NCI-H1436 (cell line): Measurements from ENCODE around the gene SNAPIN.
"Not testable (repeated sequence)": the region's sequence is repeated elsewhere in the genome, so short reads cannot be mapped to it uniquely, and the experiment has no call there.

Source experiments
- DNase-seq: peaks from one replicate; lab custom pipeline; 2025; lab: John Stamatoyannopoulos, UW

Gene SNAPIN

DNA sequence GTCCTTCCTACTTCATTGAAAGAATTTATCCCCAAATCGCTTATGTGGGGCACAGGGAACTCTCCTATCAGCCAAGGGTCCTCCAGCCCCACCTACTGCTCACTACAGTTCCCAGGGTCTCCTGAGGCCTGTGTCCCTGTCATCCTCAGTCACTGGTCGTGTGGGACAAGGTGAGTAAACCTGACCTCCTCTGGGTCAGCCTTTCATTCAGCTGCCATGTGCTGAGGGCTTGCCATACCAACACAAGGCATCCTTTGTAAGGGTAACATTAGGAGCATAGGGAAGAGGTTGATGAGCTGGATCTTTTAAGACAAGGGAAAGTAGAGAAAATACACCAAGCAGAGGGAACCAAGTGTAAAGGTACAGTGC is 11.2 kb upstream of the SNAPIN start:
- DNase-seq = no peak

DNA sequence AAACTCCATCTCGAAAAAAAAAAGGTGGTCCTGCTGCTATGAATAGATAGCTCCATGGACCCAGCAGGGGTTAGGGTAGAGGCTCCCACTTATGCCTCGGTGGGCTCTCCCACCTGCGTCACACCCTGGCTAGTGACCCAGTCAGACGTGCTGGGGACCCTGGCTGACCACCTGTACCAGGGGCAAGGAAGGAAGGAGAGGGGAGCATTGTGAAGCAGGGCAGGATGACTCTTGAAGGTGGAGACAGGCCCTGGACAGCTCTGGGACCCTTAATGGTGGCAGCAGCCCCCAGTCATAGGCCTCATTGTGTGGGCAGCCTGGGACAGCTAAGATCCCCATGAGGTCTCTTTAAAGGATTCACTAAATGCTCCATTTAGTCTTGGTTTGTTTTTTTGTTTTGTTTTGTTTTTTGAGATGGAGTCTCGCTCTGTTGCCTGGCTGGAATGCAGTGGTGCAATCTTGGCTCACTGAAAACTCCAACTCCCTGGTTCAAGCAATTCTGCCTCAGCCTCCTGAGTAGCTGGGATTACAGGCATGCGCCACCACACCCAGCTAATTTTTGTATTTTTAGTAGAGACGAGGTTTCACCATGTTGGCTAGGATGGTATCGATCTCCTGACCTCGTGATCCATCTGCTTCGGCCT is 10.4 kb upstream of the SNAPIN start:
- no peak for DNase-seq

DNA sequence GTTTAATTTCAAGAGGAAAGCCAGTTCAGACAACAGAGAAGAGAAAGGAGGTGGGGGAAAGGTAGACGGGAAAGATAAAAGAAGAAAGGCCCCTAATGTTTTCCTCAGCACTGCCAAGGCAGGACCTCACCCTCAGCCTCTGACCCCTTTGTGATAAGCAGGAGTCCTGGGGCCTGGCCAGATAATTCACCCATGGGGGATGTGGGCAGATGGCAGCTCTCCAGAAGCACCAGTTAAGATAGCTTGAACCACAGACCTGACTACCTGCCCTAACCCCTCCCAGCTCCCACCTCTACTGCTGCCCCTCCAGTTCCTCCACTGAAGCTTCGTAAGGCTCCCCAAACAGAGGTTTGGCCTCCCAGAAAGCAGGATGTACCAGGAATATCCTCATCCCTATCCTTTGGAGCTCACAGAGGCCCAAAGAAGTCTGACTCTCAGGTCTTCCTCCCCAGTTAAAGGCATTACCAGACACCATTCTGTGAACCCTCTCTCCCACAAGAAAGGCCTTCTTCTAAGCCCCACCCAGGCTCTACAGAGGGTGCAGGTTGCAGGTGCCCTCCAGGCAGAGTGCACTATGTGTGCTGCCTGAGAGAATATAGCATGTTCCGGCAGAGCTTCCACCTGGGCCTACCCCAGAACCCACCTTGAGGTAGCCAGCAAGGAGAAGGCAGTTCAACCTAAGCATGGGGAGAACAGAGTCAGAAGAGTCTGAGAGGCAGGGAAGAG is 9.2 kb upstream of the SNAPIN start:
- no peak for DNase-seq

DNA sequence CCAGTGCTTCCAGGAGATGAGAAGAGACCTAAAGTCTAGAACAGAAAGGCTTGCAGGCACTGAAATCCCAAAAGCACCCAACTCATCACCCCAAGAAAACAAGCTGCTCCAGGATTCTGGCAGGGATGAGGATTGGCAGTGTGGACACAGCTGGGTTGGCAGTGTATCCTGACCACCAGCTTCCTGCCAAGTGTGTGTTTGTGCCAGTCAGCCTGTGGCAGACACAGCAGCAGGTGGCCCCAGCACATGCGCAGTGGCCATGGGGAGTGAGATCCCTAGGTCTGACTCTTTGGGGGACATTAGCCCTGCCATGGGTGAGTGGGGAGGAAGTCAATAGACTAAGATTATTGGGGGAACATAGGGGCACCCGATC is 8.7 kb upstream of the SNAPIN start:
- DNase-seq = no peak

DNA sequence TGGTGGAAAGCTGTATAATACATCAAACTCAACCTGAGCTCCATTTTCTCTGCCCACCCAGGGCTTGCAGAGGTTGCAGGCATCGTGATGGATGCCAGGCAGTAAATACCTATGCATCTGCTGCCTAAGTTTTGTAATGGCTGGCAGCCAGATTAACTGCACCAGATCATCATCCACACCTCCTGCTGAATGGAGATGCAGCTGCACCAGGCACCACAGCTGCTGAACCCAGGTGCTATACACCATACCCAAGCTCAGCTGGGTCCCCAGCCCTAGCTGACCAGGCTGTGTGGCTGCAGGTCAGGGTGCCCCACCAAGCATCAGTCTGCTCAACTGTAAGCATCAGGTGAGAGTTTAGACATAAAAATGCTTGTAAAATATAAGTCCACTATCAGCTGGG is 6.7 kb upstream of the SNAPIN start:
- no peak for DNase-seq

DNA sequence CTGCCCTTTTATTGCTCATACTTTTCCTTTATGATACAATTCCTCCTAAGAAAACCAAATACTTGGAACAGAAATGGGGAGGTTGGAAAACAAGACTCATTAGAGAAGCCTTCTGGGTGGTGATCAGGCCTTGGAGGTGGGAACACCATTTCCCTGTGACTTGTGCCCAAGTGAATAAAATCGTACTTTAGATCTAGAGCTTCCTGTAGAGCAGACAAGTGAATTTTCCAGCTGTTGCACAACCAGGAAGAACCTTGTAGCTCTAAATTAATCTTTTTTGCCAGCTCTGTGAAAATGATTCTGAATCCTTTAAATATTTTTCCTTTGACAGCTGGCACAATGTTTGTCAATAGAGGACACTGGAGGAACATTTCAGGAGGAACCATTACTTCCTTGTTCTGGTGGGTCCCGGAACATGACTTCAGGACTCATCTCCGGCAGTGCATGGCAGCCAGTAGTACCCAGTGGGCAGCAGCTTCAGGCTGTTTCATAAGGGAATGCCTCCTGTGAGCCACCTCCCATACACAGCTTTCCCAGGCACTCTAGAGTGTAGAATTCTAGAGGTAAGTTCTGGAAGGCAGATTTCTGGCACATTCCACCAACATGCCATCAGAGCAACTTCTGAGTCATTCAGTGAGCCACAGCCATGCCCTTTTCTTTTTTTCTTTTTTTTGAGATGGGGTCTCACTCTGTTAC is 5.5 kb upstream of the SNAPIN start:
- no peak for DNase-seq

DNA sequence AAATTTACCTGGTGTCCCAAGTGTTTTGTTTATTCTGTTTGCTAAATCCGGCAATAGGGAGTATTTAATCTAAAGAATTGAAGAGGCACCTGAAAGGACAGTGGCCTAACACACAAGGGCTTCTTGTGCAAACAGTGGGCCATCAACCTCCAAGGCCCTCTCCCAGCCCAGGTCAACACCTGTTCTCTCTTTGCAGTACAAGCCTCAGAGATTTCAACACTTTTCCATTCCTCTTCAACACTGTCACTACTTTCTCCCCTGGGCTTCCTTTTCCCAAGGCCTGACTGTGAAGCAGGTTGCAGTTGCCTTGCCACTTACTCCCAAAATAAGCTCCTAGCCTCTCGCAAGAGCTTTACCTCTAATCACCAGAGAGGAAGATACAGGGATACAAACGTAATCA is 3.2 kb upstream of the SNAPIN start:
- no peak for DNase-seq

DNA sequence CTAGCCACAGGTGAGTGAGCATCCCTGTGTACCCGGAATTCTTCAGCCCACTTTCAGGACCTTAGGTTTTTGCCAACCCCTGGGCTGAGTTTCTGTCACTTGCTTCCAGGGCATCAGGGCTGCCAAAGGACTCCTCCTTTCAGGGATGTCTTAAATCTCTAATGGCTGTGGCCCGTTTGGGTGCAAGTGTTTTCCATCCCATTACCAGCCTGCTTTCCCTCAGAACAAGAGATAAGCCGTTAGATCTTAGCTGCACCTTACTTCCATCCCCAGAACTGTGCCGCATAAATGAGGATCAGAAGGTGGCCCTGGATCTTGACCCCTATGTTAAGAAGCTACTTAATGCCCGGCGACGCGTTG is 652 bp downstream of the SNAPIN start:
- no peak for DNase-seq

DNA sequence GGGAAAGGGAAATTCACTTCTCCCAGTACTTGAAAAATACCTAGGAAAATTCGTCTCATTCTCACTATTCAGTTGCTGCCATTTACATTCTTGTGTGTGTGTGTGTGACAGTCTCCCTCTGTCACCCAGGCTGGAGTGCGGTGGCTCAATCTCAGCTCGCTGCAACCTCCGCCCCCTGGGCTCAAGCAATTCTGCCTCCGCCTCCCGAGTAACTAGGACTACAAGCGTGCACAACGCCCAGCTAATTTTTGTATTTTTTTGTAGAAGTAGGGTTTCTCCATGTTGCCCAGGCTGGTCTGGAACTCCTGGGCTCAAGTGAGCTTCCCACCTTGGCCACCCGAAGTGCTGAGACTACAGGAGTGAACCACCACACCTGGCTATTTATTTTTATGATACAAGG is 1.2 kb downstream of the SNAPIN start:
- DNase-seq = no peak

- peak; percentile 17 for DNase-seq
Measured at GRCh38 chr1:153661111-153661708, 2.7 kb downstream of the SNAPIN start.

- DNase-seq = no peak
Measured at GRCh38 chr1:153662269-153662668, 3.8 kb downstream of the SNAPIN start.

DNA sequence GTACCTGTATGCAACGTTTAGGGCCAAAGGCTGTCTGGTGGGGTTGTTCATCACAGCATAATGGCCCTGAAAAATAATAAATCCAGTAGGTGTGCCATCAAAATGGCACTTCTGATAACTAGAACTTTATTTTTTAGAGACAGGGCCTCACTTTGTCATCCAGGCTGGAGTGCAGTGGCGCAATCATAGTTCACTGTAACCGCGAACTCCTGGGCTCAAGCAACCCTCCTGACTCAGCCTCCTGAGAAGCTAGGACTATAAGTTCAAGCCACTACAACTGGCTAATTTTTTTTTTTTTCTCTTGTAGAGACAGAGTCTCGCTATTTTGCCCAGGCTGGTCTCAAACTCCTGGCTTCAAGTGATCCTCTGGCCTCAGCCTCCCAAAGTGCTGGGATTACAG is 4.7 kb downstream of the SNAPIN start:
- DNase-seq = no peak

DNA sequence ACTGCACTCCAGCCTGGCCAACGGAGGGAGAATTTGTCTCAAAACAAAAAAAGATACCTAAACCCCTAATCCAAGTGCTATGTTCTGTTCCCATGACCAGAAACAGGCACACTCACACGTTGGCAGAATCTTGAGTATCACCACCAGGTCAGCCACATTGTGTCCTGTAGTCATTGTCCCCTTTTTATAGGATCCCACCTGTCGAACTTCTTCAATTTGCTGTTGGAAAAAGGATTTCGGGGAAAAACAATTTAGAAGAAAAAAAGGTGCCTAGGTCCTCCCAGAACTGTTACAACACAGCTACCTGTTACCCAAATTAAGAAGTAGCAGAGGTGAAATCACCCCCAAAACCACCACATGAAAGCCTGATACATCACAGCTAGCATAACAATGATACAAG is 8.9 kb downstream of the SNAPIN start:
- DNase-seq = no peak

GRCh38 chr1:153668672-153669071 is 10.2 kb downstream of the SNAPIN start:
- DNase-seq = not testable (repeated sequence)

GRCh38 chr1:153669606-153670005 is 11.1 kb downstream of the SNAPIN start:
- DNase-seq = no peak

DNA sequence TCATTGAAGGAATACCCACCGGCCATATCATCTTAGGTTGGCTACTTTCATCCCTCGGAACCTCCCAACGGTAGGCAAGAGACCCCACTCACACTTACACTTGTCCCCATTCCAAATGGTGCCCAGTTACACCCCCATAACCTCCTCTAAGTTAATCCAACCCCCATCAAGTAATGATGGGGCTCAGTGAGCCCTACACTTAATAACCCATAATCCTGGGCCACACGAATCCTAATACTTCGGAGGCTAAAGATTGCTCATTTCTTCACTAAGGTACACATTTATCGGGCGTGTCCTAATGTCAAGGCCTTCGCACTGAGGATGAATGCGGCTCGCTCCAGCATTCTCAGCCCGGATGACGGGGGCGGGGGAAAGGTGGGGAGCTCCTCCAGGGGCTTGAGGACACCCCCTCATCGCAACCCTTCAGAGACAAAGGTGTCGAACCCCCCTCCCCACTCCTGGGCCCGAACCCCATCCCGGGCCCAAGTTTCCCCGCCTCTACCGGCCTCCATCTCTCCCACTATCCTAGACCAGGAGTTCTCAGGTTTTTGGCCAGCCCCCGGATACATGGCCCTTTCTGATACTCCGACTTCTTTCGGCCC is 11.9 kb downstream of the SNAPIN start:
- DNase-seq = no peak

- DNase-seq = peak; percentile 98
Measured at GRCh38 chr1:153670859-153671627, 12.5 kb downstream of the SNAPIN start, which contains the start of gene ILF2. Gene ILF2 (minus strand): TSS chr1:153670993. CDS start chr1:153670922, 71 bp downstream.

DNA sequence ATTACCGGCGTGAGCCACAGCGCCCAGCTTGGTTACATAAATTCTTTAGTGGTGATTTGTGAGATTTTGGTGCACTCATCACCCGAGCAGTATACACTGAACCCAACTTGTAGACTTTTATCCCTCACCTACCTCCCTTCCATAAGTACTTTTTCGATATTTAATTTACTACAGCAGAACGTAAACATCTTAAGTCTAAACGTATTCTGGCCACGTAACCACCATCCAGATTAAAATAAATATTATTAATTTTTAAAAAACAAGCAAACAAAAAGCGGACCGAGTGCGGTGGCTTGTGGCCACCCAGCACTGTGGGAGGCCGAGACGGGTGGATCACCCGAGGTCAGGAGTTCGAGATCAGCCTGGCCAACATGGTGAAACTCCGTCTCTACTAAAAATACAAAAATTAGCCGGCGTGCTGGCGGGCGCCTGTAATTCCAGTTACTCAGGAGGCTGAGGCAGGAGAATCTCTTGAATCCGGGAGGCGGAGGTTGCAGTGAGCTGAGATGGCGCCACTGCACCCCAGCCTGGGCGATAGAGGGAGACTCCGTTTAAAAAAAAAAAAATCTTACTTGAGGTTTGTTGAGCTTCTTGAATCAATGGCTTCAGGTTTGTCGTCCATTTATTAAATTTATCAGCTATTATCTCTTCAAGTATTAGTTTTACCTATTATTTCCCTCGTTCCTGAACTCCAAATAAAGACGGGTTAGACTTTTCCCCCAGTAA is 13.3 kb downstream of the SNAPIN start:
- DNase-seq = not testable (repeated sequence)

DNA sequence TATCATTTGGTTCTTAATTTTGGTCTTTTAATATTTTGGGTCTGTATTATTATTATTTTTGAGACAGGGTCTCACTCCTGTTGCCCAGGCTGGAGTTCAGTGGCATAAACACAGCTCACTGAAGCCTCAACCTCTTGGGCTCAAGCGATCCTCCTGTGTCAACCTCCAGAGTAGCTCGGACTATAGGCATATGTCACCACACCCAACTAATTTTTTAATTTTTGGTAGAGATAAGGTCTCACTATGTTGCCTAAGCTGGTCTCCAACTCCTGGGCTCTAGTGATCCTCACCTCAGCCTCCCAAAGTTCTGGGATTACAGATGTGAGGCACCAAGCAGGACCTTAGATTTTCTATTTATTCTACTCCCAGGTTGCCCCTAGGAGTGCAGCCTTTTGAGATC is 15.0 kb downstream of the SNAPIN start:
- DNase-seq = no peak

- DNase-seq = peak; percentile 41
Measured at GRCh38 chr1:153677718-153678518, 19.4 kb downstream of the SNAPIN start.
